ENCODE results near the gene ATN1. TPM values are rescaled to one million over a fixed set of nuclear protein-coding genes. Genes with fewer than 3 reads are reported as not detected.

The ATN1 gene
- total and polyA plus RNA-seq, 9 of the 15 experiments (the other 6 are each of a cell fraction or from before 2014, with no cell fraction given): 0.15 to 49.8 (median 2.7) TPM

GRCh38 chr12:6937481-6938352, 10.0 kb downstream of the ATN1 start (continued):
- no peak for TF ChIP-seq ZNF407 (IDR thresholded peaks at IDR 0.05; ENCODE audit: low read depth)
- TF ChIP-seq CHAMP1 (IDR thresholded peaks at IDR 0.05): no peak
- TF ChIP-seq CSDE1 (IDR thresholded peaks at IDR 0.05): peak in 1 of 2 experiments; percentile 51; a peak in 1 of 4 replicates
- TF ChIP-seq TAL1 (IDR thresholded peaks at IDR 0.05): no peak
- TF ChIP-seq, protein P1, sequence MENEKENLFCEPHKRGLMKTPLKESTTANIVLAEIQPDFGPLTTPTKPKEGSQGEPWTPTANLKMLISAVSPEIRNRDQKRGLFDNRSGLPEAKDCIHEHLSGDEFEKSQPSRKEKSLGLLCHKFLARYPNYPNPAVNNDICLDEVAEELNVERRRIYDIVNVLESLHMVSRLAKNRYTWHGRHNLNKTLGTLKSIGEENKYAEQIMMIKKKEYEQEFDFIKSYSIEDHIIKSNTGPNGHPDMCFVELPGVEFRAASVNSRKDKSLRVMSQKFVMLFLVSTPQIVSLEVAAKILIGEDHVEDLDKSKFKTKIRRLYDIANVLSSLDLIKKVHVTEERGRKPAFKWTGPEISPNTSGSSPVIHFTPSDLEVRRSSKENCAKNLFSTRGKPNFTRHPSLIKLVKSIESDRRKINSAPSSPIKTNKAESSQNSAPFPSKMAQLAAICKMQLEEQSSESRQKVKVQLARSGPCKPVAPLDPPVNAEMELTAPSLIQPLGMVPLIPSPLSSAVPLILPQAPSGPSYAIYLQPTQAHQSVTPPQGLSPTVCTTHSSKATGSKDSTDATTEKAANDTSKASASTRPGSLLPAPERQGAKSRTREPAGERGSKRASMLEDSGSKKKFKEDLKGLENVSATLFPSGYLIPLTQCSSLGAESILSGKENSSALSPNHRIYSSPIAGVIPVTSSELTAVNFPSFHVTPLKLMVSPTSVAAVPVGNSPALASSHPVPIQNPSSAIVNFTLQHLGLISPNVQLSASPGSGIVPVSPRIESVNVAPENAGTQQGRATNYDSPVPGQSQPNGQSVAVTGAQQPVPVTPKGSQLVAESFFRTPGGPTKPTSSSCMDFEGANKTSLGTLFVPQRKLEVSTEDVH (IDR thresholded peaks at IDR 0.05; ENCODE audit: low read depth, partially characterized antibody): peak; percentile 78
- TF ChIP-seq, protein P2, sequence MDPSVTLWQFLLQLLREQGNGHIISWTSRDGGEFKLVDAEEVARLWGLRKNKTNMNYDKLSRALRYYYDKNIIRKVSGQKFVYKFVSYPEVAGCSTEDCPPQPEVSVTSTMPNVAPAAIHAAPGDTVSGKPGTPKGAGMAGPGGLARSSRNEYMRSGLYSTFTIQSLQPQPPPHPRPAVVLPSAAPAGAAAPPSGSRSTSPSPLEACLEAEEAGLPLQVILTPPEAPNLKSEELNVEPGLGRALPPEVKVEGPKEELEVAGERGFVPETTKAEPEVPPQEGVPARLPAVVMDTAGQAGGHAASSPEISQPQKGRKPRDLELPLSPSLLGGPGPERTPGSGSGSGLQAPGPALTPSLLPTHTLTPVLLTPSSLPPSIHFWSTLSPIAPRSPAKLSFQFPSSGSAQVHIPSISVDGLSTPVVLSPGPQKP (CRISPR knock-in tag; IDR thresholded peaks at IDR 0.05): no peak
- 0 out of 2 replicates have a peak, but pooled peaks have one; percentile 28 for TF ChIP-seq ZNF445 (CRISPR knock-in tag; IDR thresholded peaks at IDR 0.05; ENCODE audit: low read depth)
- TF ChIP-seq ZFX (CRISPR knock-in tag; IDR thresholded peaks at IDR 0.05): peak; percentile 76

Measured in K562 (cell line).